ENCODE data around the gene OR6A2. TPM values are rescaled to one million over a fixed set of nuclear protein-coding genes. Genes with fewer than 3 reads are reported as not detected.

OR6A2 gene
- not detected in 5 replicates for total RNA-seq (2022; extraction: Qiagen RNA extraction)

GRCh38 chr11:6799402-6799801, at the start of gene OR6A2:
TSS of gene OR6A2 (minus strand) at chr11:6799689. CDS start at chr11:6795708, 3,981 bp downstream.

GRCh38 chr11:6845383-6845782, 45.9 kb upstream of the OR6A2 start, which contains the start of gene OR10A5:
TSS of gene OR10A5 (plus strand) at chr11:6845683. CDS start at chr11:6845683, 0 bp downstream.

GRCh38 chr11:6782720-6783119, 16.8 kb downstream of the OR6A2 start, which contains the start of gene OR2AG1:
TSS of gene OR2AG1 (plus strand) at chr11:6783020. CDS start at chr11:6785038, 2,018 bp downstream.

GRCh38 chr11:6771926-6772893, 27.3 kb downstream of the OR6A2 start, which contains the start of gene OR2AG2:
TSS of gene OR2AG2 (minus strand) at chr11:6771976. CDS start at chr11:6768957, 3,019 bp downstream.

Other genes with a start within 250 kb of the OR6A2 start
- gene RRP8, start 196.1 kb downstream of the OR6A2 start, total RNA-seq (2022; extraction: Qiagen RNA extraction): 25.9 to 36.6 TPM (median 32.9 TPM) in 5 replicates
- 114 to 121 TPM (median 118 TPM) in 5 replicates for gene ILK, start 195.9 kb downstream of the OR6A2 start, total RNA-seq (2022; extraction: Qiagen RNA extraction)
- gene TAF10, start 187.5 kb downstream of the OR6A2 start, total RNA-seq (2022; extraction: Qiagen RNA extraction): 157 to 250 TPM (median 230 TPM) in 5 replicates
- 40.5 to 48.1 TPM (median 47.4 TPM) in 5 replicates for gene TPP1, start 180.3 kb downstream of the OR6A2 start, total RNA-seq (2022; extraction: Qiagen RNA extraction)
- 0.06 to 0.13 TPM (median 0.11 TPM) in 5 replicates for gene DCHS1, start 143.9 kb downstream of the OR6A2 start, total RNA-seq (2022; extraction: Qiagen RNA extraction)
- 91.6 to 113 TPM (median 106 TPM) in 5 replicates for gene MRPL17, start 116.3 kb downstream of the OR6A2 start, total RNA-seq (2022; extraction: Qiagen RNA extraction)
- 0.05 TPM in 2 of 5 replicates, not detected in the others for gene OR2AG2, start 27.7 kb downstream of the OR6A2 start, total RNA-seq (2022; extraction: Qiagen RNA extraction)
- gene OR2AG1, start 16.7 kb downstream of the OR6A2 start, total RNA-seq (2022; extraction: Qiagen RNA extraction): not detected in 5 replicates
- gene OR10A5, start 46.0 kb upstream of the OR6A2 start, total RNA-seq (2022; extraction: Qiagen RNA extraction): not detected in 5 replicates
- not detected in 5 replicates for gene OR10A2, start 63.4 kb upstream of the OR6A2 start, total RNA-seq (2022; extraction: Qiagen RNA extraction)
- gene OR10A4, start 76.9 kb upstream of the OR6A2 start, total RNA-seq (2022; extraction: Qiagen RNA extraction): not detected in 5 replicates
- gene OR2D2, start 92.8 kb upstream of the OR6A2 start, total RNA-seq (2022; extraction: Qiagen RNA extraction): not detected in 5 replicates
- gene OR2D3, start 121.3 kb upstream of the OR6A2 start, total RNA-seq (2022; extraction: Qiagen RNA extraction): not detected in 5 replicates
- 0.85 to 1.3 TPM (median 1.1 TPM) in 5 replicates for gene ZNF215, start 126.7 kb upstream of the OR6A2 start, total RNA-seq (2022; extraction: Qiagen RNA extraction)
- 0.57 to 1.1 TPM (median 0.79 TPM) in 5 replicates for gene ZNF214, start 220.7 kb upstream of the OR6A2 start, total RNA-seq (2022; extraction: Qiagen RNA extraction)
- not detected in 5 replicates for gene NLRP14, start 220.8 kb upstream of the OR6A2 start, total RNA-seq (2022; extraction: Qiagen RNA extraction)